SK-N-SH treated with all-trans-retinoic acid at 6 μM for 48 hours (cell line): Measurements from ENCODE around the gene TECPR1.

Experiments used
- ATAC-seq: fragments of 200-7000 bp; cut with Tn5 transposase; 3 replicates; pipeline ENCODE4 v1.9.1; 2020; ENCODE audit warnings: mild to moderate bottlenecking, moderate library complexity
- BACH2 ChIP-seq: fragments of 250-450 bp; sonication (Bioruptor Pico); IDR thresholded peaks from 2 replicates; pipeline ENCODE4 v1.9.0; 2021; ENCODE audit warnings: mild to moderate bottlenecking, borderline replicate concordance
- CSDC2 ChIP-seq: fragments of 250-450 bp; sonication (Bioruptor Pico); IDR thresholded peaks from 2 replicates; pipeline ENCODE4 v1.5.0; 2020; ENCODE audit warnings: mild to moderate bottlenecking, moderate library complexity
- ESRRG ChIP-seq: fragments of 250-450 bp; sonication (Bioruptor Pico); IDR thresholded peaks from 2 replicates; pipeline ENCODE4 v1.6.1; 2021; ENCODE audit warnings: mild to moderate bottlenecking
- OSR1 ChIP-seq: fragments of 250-450 bp; sonication (Bioruptor Pico); IDR thresholded peaks from 2 replicates; pipeline ENCODE4 v1.8.0; 2022; ENCODE audit warnings: moderate library complexity, mild to moderate bottlenecking, inconsistent platforms
- PPARA ChIP-seq: fragments of 250-450 bp; sonication (Bioruptor Pico); IDR thresholded peaks from 2 replicates; pipeline ENCODE4 v1.5.0; 2020; ENCODE audit warnings: mild to moderate bottlenecking, borderline replicate concordance
- RARB ChIP-seq: fragments of 250-450 bp; sonication (Bioruptor Pico); IDR thresholded peaks from 2 replicates; pipeline ENCODE4 v1.8.0; 2021; ENCODE audit warnings: mild to moderate bottlenecking, moderate library complexity
- SNAI2 ChIP-seq: fragments of 250-450 bp; sonication (Bioruptor Pico); IDR thresholded peaks from 2 replicates; pipeline ENCODE4 v1.5.0; 2020; ENCODE audit warnings: mild to moderate bottlenecking, moderate library complexity
- TCF4 ChIP-seq: fragments of 250-450 bp; sonication (Bioruptor Pico); IDR thresholded peaks from 2 replicates; pipeline ENCODE4 v1.8.0; 2021; ENCODE audit warnings: mild to moderate bottlenecking, moderate library complexity, borderline replicate concordance
- TOX ChIP-seq: fragments of 250-450 bp; sonication (Bioruptor Pico); IDR thresholded peaks from 2 replicates; pipeline ENCODE4 v1.8.0; 2021; ENCODE audit warnings: mild to moderate bottlenecking, moderate library complexity, borderline replicate concordance
- ZC3H10 ChIP-seq: fragments of 250-450 bp; sonication (Bioruptor Pico); IDR thresholded peaks from 2 replicates; pipeline ENCODE4 v1.5.1; 2021; ENCODE audit warnings: mild to moderate bottlenecking, moderate library complexity
- ZFP3 ChIP-seq: fragments of 250-450 bp; sonication (Bioruptor Pico); IDR thresholded peaks from 2 replicates; pipeline ENCODE4 v1.5.0; 2020; ENCODE audit warnings: mild to moderate bottlenecking, moderate library complexity
- ZFP30 ChIP-seq: fragments of 450-650 bp; formaldehyde crosslinking; IDR thresholded peaks from 2 replicates; pipeline ENCODE4 v1.5.0; 2022; ENCODE audit warnings: mild to moderate bottlenecking, moderate library complexity
- ZNF565 ChIP-seq: fragments of 450-650 bp; formaldehyde crosslinking; conservative IDR thresholded peaks from 2 replicates; pipeline ENCODE4 v1.5.0; 2020; ENCODE audit warnings: low read depth, mild to moderate bottlenecking, moderate library complexity
- ZNF70 ChIP-seq: fragments of 450-650 bp; formaldehyde crosslinking; IDR thresholded peaks from 2 replicates; pipeline ENCODE4 v1.5.0; 2020; ENCODE audit warnings: mild to moderate bottlenecking, moderate library complexity
- ZNF8 ChIP-seq: fragments of 450-650 bp; formaldehyde crosslinking; IDR thresholded peaks from 2 replicates; pipeline ENCODE4 v1.5.0; 2020; ENCODE audit warnings: mild to moderate bottlenecking, moderate library complexity
- TF ChIP-seq, protein P1 (sequence below): fragments of 250-450 bp; sonication (Bioruptor Pico); IDR thresholded peaks from 2 replicates; pipeline ENCODE4 v1.8.0; 2021; ENCODE audit warnings: low read depth, mild to moderate bottlenecking, moderate library complexity, borderline replicate concordance
- TF ChIP-seq, protein P2 (sequence below): fragments of 250-450 bp; sonication (Bioruptor Pico); IDR thresholded peaks from 2 replicates; pipeline ENCODE4 v1.5.0; 2020; ENCODE audit warnings: mild to moderate bottlenecking, moderate library complexity
- TF ChIP-seq, protein P3 (sequence below): fragments of 250-450 bp; sonication (Bioruptor Pico); IDR thresholded peaks from 2 replicates; pipeline ENCODE4 v1.5.1; 2021; ENCODE audit warnings: mild to moderate bottlenecking, moderate library complexity
- TF ChIP-seq, protein P4 (sequence below): fragments of 250-450 bp; sonication (Bioruptor Pico); IDR thresholded peaks from 2 replicates; pipeline ENCODE4 v1.5.1; 2020; ENCODE audit warnings: low read depth, mild to moderate bottlenecking, moderate library complexity

The TECPR1 gene

DNA sequence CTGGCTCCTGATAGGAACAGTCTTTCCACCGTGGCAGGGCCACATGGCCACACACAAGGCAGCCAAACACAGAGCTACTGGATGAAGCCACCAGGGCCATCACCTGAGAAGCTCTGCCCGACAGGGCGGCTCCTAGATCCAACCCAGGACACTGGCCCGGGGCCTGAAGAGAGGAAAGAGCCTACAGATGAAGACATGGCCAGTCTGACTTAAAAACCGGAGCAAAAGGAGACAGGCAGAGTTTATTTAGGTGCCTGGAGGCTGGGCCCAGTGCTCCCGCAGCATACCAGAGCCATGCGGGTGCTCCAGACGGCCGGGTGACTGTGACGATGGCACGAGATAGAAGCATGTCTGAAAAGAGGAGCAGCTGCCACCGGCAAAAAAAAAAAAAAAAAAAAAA is 3.9 kb downstream of the TECPR1 start:
- ATAC-seq, result no peak
- TF ChIP-seq, protein P1, sequence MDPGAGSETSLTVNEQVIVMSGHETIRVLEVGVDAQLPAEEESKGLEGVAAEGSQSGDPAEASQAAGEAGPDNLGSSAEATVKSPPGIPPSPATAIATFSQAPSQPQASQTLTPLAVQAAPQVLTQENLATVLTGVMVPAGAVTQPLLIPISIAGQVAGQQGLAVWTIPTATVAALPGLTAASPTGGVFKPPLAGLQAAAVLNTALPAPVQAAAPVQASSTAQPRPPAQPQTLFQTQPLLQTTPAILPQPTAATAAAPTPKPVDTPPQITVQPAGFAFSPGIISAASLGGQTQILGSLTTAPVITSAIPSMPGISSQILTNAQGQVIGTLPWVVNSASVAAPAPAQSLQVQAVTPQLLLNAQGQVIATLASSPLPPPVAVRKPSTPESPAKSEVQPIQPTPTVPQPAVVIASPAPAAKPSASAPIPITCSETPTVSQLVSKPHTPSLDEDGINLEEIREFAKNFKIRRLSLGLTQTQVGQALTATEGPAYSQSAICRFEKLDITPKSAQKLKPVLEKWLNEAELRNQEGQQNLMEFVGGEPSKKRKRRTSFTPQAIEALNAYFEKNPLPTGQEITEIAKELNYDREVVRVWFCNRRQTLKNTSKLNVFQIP (CRISPR knock-in tag), result no peak
- no peak for TF ChIP-seq RARB
- TF ChIP-seq, protein P2, sequence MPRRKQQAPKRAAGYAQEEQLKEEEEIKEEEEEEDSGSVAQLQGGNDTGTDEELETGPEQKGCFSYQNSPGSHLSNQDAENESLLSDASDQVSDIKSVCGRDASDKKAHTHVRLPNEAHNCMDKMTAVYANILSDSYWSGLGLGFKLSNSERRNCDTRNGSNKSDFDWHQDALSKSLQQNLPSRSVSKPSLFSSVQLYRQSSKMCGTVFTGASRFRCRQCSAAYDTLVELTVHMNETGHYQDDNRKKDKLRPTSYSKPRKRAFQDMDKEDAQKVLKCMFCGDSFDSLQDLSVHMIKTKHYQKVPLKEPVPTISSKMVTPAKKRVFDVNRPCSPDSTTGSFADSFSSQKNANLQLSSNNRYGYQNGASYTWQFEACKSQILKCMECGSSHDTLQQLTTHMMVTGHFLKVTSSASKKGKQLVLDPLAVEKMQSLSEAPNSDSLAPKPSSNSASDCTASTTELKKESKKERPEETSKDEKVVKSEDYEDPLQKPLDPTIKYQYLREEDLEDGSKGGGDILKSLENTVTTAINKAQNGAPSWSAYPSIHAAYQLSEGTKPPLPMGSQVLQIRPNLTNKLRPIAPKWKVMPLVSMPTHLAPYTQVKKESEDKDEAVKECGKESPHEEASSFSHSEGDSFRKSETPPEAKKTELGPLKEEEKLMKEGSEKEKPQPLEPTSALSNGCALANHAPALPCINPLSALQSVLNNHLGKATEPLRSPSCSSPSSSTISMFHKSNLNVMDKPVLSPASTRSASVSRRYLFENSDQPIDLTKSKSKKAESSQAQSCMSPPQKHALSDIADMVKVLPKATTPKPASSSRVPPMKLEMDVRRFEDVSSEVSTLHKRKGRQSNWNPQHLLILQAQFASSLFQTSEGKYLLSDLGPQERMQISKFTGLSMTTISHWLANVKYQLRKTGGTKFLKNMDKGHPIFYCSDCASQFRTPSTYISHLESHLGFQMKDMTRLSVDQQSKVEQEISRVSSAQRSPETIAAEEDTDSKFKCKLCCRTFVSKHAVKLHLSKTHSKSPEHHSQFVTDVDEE, result no peak

DNA sequence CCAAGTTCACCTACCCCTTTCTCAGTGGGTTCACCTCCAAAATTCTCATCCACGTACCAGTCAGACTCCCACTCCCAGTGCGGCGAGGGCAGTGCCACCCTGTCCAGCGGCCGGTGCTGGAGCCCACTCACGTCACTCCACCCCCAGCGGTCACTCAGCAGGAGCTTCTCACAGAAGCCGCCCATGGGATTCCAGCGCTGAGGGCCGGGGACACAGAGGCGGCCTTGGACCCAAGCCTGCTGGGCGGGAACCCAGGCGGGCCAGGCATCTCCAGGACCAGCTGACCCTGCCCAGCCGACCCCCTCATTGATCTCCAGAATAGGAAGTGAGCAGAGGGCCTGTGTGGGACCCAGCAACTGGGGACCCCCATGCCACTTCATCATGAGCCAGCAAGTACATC is 7.2 kb downstream of the TECPR1 start:
- TF ChIP-seq ZC3H10 (CRISPR knock-in tag), result no peak
- no peak for TF ChIP-seq ZNF565 (CRISPR knock-in tag)
- TF ChIP-seq, all 23 proteins: peak for 0
- no peak for ATAC-seq

DNA sequence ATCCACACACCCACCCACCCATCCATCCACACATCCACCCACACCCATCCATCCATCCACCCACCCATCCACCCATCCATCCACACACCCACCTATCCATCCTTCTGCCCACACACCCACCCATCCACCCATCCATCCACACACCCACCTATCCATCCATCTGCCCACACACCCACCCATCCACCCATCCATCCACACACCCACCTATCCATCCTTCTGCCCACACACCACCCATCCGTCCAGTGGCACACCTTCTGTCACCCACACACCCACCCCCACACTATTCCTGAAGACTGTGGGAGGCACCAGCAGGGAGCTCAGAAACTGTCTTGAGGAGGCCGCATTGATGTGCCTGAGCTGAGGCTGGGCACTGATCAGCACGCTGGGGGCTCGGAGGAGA is 9.1 kb downstream of the TECPR1 start:
- ATAC-seq, result no peak
- TF ChIP-seq TCF4, result no peak
- no peak for TF ChIP-seq ZNF565 (CRISPR knock-in tag)
- TF ChIP-seq CSDC2 (CRISPR knock-in tag), result no peak
- no peak for TF ChIP-seq ZNF8 (CRISPR knock-in tag)
- no peak for TF ChIP-seq SNAI2 (CRISPR knock-in tag)
- TF ChIP-seq ZC3H10 (CRISPR knock-in tag), result no peak
- TF ChIP-seq, protein P2, result no peak
- TF ChIP-seq PPARA (CRISPR knock-in tag), result no peak
- no peak for TF ChIP-seq BACH2 (CRISPR knock-in tag)
- no peak for TF ChIP-seq ZNF70
- TF ChIP-seq, protein P1 (CRISPR knock-in tag), result no peak
- TF ChIP-seq, protein P3, sequence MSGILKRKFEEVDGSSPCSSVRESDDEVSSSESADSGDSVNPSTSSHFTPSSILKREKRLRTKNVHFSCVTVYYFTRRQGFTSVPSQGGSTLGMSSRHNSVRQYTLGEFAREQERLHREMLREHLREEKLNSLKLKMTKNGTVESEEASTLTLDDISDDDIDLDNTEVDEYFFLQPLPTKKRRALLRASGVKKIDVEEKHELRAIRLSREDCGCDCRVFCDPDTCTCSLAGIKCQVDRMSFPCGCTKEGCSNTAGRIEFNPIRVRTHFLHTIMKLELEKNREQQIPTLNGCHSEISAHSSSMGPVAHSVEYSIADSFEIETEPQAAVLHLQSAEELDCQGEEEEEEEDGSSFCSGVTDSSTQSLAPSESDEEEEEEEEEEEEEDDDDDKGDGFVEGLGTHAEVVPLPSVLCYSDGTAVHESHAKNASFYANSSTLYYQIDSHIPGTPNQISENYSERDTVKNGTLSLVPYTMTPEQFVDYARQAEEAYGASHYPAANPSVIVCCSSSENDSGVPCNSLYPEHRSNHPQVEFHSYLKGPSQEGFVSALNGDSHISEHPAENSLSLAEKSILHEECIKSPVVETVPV (CRISPR knock-in tag), result no peak
- TF ChIP-seq, protein P4, sequence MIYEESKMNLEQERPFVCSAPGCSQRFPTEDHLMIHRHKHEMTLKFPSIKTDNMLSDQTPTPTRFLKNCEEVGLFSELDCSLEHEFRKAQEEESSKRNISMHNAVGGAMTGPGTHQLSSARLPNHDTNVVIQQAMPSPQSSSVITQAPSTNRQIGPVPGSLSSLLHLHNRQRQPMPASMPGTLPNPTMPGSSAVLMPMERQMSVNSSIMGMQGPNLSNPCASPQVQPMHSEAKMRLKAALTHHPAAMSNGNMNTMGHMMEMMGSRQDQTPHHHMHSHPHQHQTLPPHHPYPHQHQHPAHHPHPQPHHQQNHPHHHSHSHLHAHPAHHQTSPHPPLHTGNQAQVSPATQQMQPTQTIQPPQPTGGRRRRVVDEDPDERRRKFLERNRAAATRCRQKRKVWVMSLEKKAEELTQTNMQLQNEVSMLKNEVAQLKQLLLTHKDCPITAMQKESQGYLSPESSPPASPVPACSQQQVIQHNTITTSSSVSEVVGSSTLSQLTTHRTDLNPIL (CRISPR knock-in tag), result no peak
- TF ChIP-seq TOX (CRISPR knock-in tag), result no peak
- no peak for TF ChIP-seq ZFP30
- no peak for TF ChIP-seq OSR1
- no peak for TF ChIP-seq ZFP3 (CRISPR knock-in tag)
- no peak for TF ChIP-seq ESRRG (CRISPR knock-in tag)
